HG03097 (cell line): ENCODE results near the gene SLC4A1.
"Not testable (repeated sequence)": the region's sequence is repeated elsewhere in the genome, so short reads cannot be mapped to it uniquely, and the experiment has no call there.

Experiments
- ATAC-seq: cut with Tn5 transposase; IDR thresholded peaks from one replicate; pipeline ENCODE4 v1.9.1; 2021; ENCODE audit not compliant: unreplicated experiment, low FRiP score

Gene SLC4A1

GRCh38 chr17:44257815-44258760 is 9.8 kb downstream of the SLC4A1 start:
- no peak for ATAC-seq

GRCh38 chr17:44256671-44257070 is 11.3 kb downstream of the SLC4A1 start:
- no peak for ATAC-seq

- ATAC-seq: no peak
Observed at GRCh38 chr17:44255915-44256314, 12.0 kb downstream of the SLC4A1 start.

GRCh38 chr17:44254361-44255095 is 13.4 kb downstream of the SLC4A1 start:
- ATAC-seq: no peak

- ATAC-seq: no peak
Observed at GRCh38 chr17:44253006-44253405, 14.9 kb downstream of the SLC4A1 start.

- no peak for ATAC-seq
Observed at GRCh38 chr17:44251062-44251461, 16.9 kb downstream of the SLC4A1 start.

GRCh38 chr17:44249501-44250246 is 18.3 kb downstream of the SLC4A1 start:
- no peak for ATAC-seq

GRCh38 chr17:44247876-44248736 is 19.8 kb downstream of the SLC4A1 start:
- no peak for ATAC-seq

GRCh38 chr17:44247440-44247841 is 20.5 kb downstream of the SLC4A1 start:
- ATAC-seq: no peak

- no peak for ATAC-seq
Observed at GRCh38 chr17:44241106-44241624, 26.8 kb downstream of the SLC4A1 start.

GRCh38 chr17:44237886-44238285 is 30.0 kb downstream of the SLC4A1 start:
- ATAC-seq: not testable (repeated sequence)

- no peak for ATAC-seq
Observed at GRCh38 chr17:44236444-44236991, 31.4 kb downstream of the SLC4A1 start.

- no peak for ATAC-seq
Observed at GRCh38 chr17:44235583-44235936, 32.4 kb downstream of the SLC4A1 start.

GRCh38 chr17:44233582-44233981 is 34.4 kb downstream of the SLC4A1 start:
- ATAC-seq: no peak

GRCh38 chr17:44232061-44232460 is 35.9 kb downstream of the SLC4A1 start:
- ATAC-seq: no peak

- no peak for ATAC-seq
Observed at GRCh38 chr17:44230140-44230539, 37.8 kb downstream of the SLC4A1 start.

- ATAC-seq: no peak
Observed at GRCh38 chr17:44229090-44229489, 38.8 kb downstream of the SLC4A1 start.

- ATAC-seq: no peak
Observed at GRCh38 chr17:44223541-44224071, 44.3 kb downstream of the SLC4A1 start.

GRCh38 chr17:44222112-44222869 is 45.6 kb downstream of the SLC4A1 start:
- ATAC-seq: no peak
